ENCODE measurements around the gene VSX1. TPM values are rescaled to one million over a fixed set of nuclear protein-coding genes. Genes with fewer than 3 reads are reported as not detected.
A peak's percentile ranks its signal among the peaks of the same experiment; 100 is the strongest.

Gene VSX1
- total RNA-seq, 2 experiments from 2014 or later, result not detected

DNA sequence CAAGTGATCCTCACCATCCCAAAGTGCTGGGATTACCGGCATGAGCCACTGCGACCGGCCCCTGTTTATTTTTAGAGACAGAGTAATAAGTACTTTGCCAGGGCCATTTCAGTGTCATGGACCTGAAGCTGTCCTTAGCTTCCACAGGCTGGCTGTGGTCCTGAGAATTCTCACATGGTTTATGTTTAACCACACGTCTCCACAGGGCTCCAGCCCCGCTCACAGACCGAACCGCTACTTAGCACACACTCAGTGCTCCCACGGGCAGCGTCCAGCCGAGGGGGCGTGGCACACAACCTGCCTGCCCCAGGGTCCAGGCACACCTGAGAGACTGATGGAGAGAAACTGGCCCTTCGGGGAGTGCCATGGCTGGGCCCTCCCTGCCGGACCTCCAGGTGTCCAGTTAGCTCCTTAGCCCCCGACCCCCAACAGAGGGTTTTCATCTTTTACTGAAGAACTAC, 35.7 kb downstream of the VSX1 start:
- Mint-ChIP-seq H3K4me1 (ENCODE audit: low read depth) (peaks cover 53% of the 10 kb centered on the region), H3K36me3 (ENCODE audit: low read depth) (peaks cover 38% of the 10 kb centered on the region), H3K27me3 (no peaks in the 10 kb centered on the region), H3K4me3 (no peak overlapping the region), H3K27ac (no peak overlapping the region), H3K9me3 (no peaks in the 10 kb centered on the region)
- no peak for TF ChIP-seq CTCF (IDR thresholded peaks at IDR 0.05)
- peaks cover 29% of the 10 kb centered on the region for H3K36me3 ChIP-seq (ENCODE audit: insufficient read depth, low read length)
- DNase-seq (no peak), ATAC-seq (ENCODE audit: poor library complexity) (no peak)
- H3K4me3 ChIP-seq (ENCODE audit: low read length), result no peak overlapping the region
- intact Hi-C loops (cut with DNase I, micrococcal nuclease), result no loop called here
- ChIA-PET POLR2A (interaction anchor here (0.9 kb wide), 1 partner anchor 9 kb away, joined by 4 read pairs; no protein-coding TSS in a partner anchor), CTCF (no interaction called here)
- no peaks in the 10 kb centered on the region for H3K9me3 ChIP-seq (ENCODE audit: control insufficient read depth in 1 of 2, insufficient read depth in 1 of 2, low read length in 2 of 2)
- H3K27me3 ChIP-seq (ENCODE audit: control insufficient read depth in 1 of 2, insufficient read depth in 2 of 2, low read length in 2 of 2), result no peaks in the 10 kb centered on the region
- peaks cover 50% of the 10 kb centered on the region for H3K4me1 ChIP-seq (ENCODE audit: insufficient read depth, low read length)
- no peak overlapping the region for H3K27ac ChIP-seq (ENCODE audit: low read depth in 1 of 2, low read length in 2 of 2)

DNA sequence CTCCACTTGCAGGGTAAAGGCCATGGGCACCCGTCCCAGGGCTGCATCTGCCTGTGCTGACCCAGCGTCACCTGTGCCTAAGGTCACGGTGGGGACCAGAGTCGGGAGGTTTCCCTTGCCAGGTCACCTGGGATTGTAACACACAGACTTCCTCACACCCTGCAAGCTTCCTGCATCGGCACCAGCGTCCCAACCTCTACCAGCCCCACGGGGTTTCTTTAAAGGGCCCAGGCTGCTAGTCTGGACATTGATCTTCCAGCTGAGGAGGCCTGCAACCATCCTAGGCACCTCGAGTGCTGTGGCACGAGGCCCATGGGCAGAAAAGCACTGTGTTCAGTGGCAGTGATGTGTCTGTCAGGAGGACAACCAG, 36.6 kb downstream of the VSX1 start:
- peak overlapping the region; percentile 95 for H3K27ac Mint-ChIP-seq
- ATAC-seq (ENCODE audit: poor library complexity), result no peak
- H3K9me3 Mint-ChIP-seq, result no peaks in the 10 kb centered on the region
- H3K27me3 Mint-ChIP-seq, result no peaks in the 10 kb centered on the region
- peak in 1 of 14 experiments; percentile 1 for DNase-seq
- no peak for TF ChIP-seq CTCF (IDR thresholded peaks at IDR 0.05)
- no peak overlapping the region for H3K4me3 Mint-ChIP-seq
- intact Hi-C loops (cut with DNase I, micrococcal nuclease), result no loop called here
- peaks cover 51% of the 10 kb centered on the region for H3K4me1 Mint-ChIP-seq (ENCODE audit: low read depth)
- ChIA-PET CTCF (no interaction called here), POLR2A (interaction anchor here (0.9 to 3.4 kb wide), 2 partner anchors 9 to 12 kb away, joined by 4 to 34 read pairs; partner anchors contain the start of gene ACSS1)
- peaks cover 33% of the 10 kb centered on the region for H3K36me3 Mint-ChIP-seq (ENCODE audit: low read depth)
- Histone ChIP-seq H3K9me3 (ENCODE audit: control insufficient read depth in 1 of 2, insufficient read depth in 1 of 2, low read length in 2 of 2) (no peaks in the 10 kb centered on the region), H3K27ac (ENCODE audit: low read depth in 1 of 2, low read length in 2 of 2) (peak overlapping the region in 1 of 2 donors; percentile 16), H3K4me3 (ENCODE audit: low read length) (no peak overlapping the region), H3K36me3 (ENCODE audit: insufficient read depth, low read length) (peaks cover 25% of the 10 kb centered on the region), H3K4me1 (ENCODE audit: insufficient read depth, low read length) (peaks cover 49% of the 10 kb centered on the region), H3K27me3 (ENCODE audit: control insufficient read depth in 1 of 2, insufficient read depth in 2 of 2, low read length in 2 of 2) (no peaks in the 10 kb centered on the region)

DNA sequence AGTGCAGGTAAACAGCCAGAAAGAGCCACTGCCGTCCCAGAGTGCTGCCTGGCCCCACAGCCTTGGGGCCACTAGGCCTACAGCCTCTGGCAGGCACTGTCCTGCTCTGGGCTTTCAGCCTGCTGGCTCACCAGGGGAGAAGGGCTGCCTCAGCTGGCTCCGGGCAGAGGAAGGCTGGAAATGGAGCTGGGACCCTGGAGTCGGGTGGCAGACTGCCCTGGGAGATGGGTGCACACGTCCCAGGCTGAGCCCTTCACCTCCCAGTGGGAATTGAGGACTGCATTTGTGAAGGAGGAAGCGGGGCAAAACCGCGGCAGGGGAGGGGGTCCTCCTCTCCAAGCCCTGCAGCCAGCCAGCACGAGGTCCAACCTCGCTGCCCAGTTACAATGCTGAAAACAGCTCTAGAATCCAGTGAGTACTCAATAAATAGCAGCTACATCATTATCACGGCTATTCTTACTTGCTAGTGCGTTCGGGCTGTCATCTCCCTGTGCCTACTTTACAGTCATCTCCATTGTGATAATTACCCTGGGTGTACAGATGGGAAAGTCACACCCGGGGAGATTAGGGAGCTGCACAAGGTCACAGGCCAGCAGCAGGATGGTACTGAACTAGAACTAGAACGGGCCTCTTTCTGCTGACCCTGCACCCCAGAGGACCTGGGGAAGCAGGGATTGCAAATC, 37.1 kb downstream of the VSX1 start:
- ATAC-seq (ENCODE audit: poor library complexity) (no peak), DNase-seq (peak in 1 of 14 experiments; percentile 2)
- H3K4me3 ChIP-seq (ENCODE audit: low read length), result no peak overlapping the region
- peaks cover 51% of the 10 kb centered on the region for H3K4me1 Mint-ChIP-seq (ENCODE audit: low read depth)
- H3K27ac ChIP-seq (ENCODE audit: low read depth in 1 of 2, low read length in 2 of 2), result peak overlapping the region; percentile 78 to 80
- H3K27ac Mint-ChIP-seq, result peak overlapping the region; percentile 95
- H3K36me3 Mint-ChIP-seq (ENCODE audit: low read depth), result peaks cover 27% of the 10 kb centered on the region
- H3K9me3 ChIP-seq (ENCODE audit: control insufficient read depth in 1 of 2, insufficient read depth in 1 of 2, low read length in 2 of 2), result no peaks in the 10 kb centered on the region
- ChIA-PET CTCF (no interaction called here), POLR2A (interaction anchor here (0.9 to 3.4 kb wide), 2 partner anchors 10 to 13 kb away, joined by 4 to 34 read pairs; partner anchors contain the start of gene ACSS1)
- no peaks in the 10 kb centered on the region for H3K9me3 Mint-ChIP-seq
- peaks cover 28% of the 10 kb centered on the region for H3K36me3 ChIP-seq (ENCODE audit: insufficient read depth, low read length)
- intact Hi-C loops (cut with DNase I, micrococcal nuclease), result no loop called here
- peaks cover 49% of the 10 kb centered on the region for H3K4me1 ChIP-seq (ENCODE audit: insufficient read depth, low read length)
- H3K27me3 Mint-ChIP-seq, result no peaks in the 10 kb centered on the region
- no peaks in the 10 kb centered on the region for H3K27me3 ChIP-seq (ENCODE audit: control insufficient read depth in 1 of 2, insufficient read depth in 2 of 2, low read length in 2 of 2)
- H3K4me3 Mint-ChIP-seq, result no peak overlapping the region
- TF ChIP-seq CTCF (IDR thresholded peaks at IDR 0.05), result no peak
